Stimulated activated effector memory CD8-positive, alpha-beta T cell treated with anti-CD3 and anti-CD28 coated beads, Interleukin-12 subunit alpha, Interleukin-12 subunit beta, amount 100 ng/mL, for 72 hours (primary cell): ENCODE measurements around the gene FOXO4.

ENCODE experiments used
- ATAC-seq: fragments of 150-1000 bp; cut with Tn5 transposase; 2 replicates; pipeline ENCODE4 v1.10.0; 2021
- DNase-seq, 2 donors: peaks; one replicate each; pipeline ENCODE4 v3.0.0; 2021 to 2022; ENCODE audit warnings: low spot score in 2 of 2
- H3K27ac Mint-ChIP-seq: one replicate; pipeline ENCODE4 v1.8.0; 2022; ENCODE audit warnings: mild to moderate bottlenecking, mixed read lengths
- H3K36me3 Mint-ChIP-seq: one replicate; pipeline ENCODE4 v1.8.0; 2022; ENCODE audit warnings: mild to moderate bottlenecking, mixed read lengths
- H3K4me1 Mint-ChIP-seq: one replicate; pipeline ENCODE4 v1.8.0; 2022; ENCODE audit warnings: mixed read lengths
- H3K4me3 Mint-ChIP-seq: one replicate; pipeline ENCODE4 v1.8.0; 2022; ENCODE audit warnings: mild to moderate bottlenecking, mixed read lengths
- H3K9me3 Mint-ChIP-seq: one replicate; pipeline ENCODE4 v1.8.0; 2022; ENCODE audit warnings: mixed read lengths

FOXO4 gene

DNA sequence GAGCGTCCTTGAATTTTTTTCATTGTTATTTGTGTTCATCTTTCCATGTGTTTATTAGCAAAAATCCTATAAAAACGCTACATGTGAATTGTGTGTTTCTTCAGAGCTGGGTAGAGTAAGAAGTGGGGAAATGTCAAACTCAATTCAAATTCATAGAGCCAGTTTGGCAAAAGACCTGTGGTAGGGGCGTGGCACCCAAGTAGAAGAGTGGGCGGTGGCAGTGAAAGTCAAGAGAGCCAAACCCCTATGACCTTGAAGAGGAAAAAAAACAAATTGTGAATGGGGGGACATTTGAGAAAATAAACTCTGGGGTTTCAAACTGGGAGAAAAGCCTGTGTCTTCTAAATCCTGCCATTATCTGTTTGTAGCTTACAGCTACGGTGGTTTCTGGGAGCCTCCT lies 4.4 kb upstream of the FOXO4 start:
- DNase-seq: no peak
- Mint-ChIP-seq H3K4me1 (peaks cover 9% of the 10 kb centered on the region), H3K36me3 (peaks cover 5% of the 10 kb centered on the region), H3K9me3 (no peaks in the 10 kb centered on the region), H3K27ac (no peak overlapping the region), H3K4me3 (no peak overlapping the region)
- ATAC-seq: no peak

DNA sequence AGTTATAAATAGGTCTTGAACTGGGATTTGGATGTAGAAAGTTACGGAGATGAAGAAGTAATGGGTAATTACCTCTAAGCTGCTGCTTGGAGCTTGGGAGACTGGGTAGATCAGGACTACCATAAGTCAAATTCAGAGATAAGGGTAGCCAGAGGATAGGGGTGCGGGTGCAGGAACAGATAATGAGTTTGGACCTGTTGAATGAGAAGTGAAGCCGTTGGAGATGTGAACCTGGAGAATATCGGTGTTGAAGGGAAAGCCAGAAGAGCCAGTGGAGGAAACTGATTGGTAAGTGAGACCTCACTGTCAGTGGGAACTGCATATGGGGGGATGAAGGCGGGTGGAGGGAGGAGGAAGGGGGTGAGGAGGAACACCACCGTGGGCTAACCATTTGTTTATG lies 618 bp upstream of the FOXO4 start:
- ATAC-seq: no peak
- Mint-ChIP-seq H3K4me1 (peaks cover 32% of the 10 kb centered on the region), H3K9me3 (no peaks in the 10 kb centered on the region), H3K4me3 (peak overlapping the region; percentile 90), H3K36me3 (peaks cover 5% of the 10 kb centered on the region), H3K27ac (peak overlapping the region; percentile 94)
- no peak for DNase-seq

DNA sequence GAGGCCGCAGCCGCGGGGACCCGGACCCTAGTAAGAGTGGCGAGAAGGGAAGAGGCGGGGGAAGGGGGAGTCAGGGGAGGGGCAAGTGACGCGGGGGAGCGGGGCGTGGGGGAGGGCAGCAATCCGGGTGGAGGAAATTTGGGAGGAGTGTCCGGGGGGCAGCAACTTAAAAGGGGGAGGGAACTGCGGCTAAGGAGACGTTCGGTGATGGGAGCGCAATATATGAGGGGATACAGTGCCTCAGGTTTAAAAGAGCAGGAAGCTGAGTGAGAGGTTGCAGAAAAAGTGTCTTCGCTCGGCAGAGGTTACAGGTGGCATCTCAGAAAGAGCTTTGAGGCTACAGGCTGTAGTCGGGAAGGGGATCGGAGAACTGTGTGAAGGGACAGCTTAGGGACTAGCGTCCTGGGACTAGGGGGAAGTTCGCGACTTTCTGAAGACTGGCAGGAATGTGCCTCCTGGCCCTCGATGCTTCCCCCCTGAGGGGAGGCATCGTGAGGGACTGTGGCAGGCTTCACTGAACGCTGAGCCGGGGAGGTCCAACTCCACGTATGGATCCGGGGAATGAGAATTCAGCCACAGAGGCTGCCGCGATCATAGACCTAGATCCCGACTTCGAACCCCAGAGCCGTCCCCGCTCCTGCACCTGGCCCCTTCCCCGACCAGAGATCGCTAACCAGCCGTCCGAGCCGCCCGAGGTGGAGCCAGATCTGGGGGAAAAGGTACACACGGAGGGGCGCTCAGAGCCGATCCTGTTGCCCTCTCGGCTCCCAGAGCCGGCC lies 519 bp downstream of the FOXO4 start:
- no peaks in the 10 kb centered on the region for H3K9me3 Mint-ChIP-seq
- DNase-seq (no peak), ATAC-seq (peak; percentile 55)
- peaks cover 14% of the 10 kb centered on the region for H3K36me3 Mint-ChIP-seq
- H3K4me3 Mint-ChIP-seq: peak overlapping the region; percentile 90
- peak overlapping the region; percentile 94 for H3K27ac Mint-ChIP-seq
- H3K4me1 Mint-ChIP-seq: peaks cover 41% of the 10 kb centered on the region

DNA sequence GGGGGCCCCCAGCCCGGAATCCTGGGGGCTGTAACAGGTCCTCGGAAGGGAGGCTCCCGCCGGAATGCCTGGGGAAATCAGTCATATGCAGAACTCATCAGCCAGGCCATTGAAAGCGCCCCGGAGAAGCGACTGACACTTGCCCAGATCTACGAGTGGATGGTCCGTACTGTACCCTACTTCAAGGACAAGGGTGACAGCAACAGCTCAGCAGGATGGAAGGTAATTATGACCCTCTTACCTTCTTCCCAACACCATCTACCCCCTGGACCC lies 1.0 kb downstream of the FOXO4 start:
- DNase-seq (no peak), ATAC-seq (no peak)
- Mint-ChIP-seq H3K4me1 (peaks cover 46% of the 10 kb centered on the region), H3K9me3 (no peaks in the 10 kb centered on the region), H3K4me3 (peak overlapping the region; percentile 90), H3K27ac (peak overlapping the region; percentile 94), H3K36me3 (peaks cover 19% of the 10 kb centered on the region)

DNA sequence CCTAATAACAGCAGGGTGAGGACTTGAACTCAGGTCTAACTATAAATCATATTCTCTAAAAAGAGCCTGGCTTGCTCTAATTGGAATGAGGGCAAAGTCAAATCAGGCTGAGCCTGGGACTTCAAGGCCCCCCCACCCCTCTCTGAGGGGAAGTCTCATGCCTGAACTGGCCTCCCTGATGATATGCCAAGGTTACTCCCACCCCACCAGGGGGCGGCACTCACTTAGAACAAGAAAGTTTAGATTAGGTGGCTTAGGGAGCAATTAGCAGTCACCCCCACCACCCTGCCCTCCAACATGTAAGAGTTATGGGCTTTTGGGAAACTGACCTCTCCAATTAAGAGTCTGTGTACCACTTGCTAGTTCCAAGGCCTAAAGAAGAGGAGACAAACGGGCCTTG lies 2.7 kb downstream of the FOXO4 start:
- H3K9me3 Mint-ChIP-seq: no peaks in the 10 kb centered on the region
- peaks cover 32% of the 10 kb centered on the region for H3K36me3 Mint-ChIP-seq
- DNase-seq (peak in 1 of 2 donors; percentile 69), ATAC-seq (peak; percentile 64)
- peak overlapping the region; percentile 90 for H3K4me3 Mint-ChIP-seq
- peaks cover 57% of the 10 kb centered on the region for H3K4me1 Mint-ChIP-seq
- peak overlapping the region; percentile 48 for H3K27ac Mint-ChIP-seq

DNA sequence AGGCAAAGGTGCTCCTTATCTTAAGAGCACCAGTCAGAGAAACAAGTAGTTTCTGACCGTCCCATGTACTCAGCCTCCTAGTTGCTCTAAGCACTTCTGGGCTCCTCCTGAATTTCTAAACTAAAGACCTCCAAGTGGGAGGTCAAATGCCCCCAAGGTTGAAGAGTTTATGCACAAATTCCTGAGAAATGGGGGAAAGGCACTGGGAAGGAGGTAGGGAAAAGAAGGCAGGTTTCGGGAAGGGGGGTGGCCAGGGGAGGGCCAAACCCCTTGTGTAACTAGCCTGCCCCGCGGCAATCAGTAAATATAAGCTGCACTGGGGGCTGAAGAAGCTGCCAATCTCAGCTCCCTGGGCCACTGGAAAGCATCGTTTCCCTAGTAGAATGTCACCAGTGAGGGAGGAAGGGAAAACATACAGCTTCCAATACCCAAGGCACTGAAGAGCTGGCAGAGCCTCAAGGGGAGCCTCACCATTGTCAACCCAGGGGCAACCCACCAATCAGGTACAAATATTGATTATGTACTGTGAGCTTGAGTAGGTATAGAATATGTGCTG lies 3.4 kb downstream of the FOXO4 start:
- H3K36me3 Mint-ChIP-seq: peaks cover 35% of the 10 kb centered on the region
- DNase-seq (no peak), ATAC-seq (no peak)
- H3K4me1 Mint-ChIP-seq: peaks cover 64% of the 10 kb centered on the region
- H3K27ac Mint-ChIP-seq: peak overlapping the region; percentile 63
- no peaks in the 10 kb centered on the region for H3K9me3 Mint-ChIP-seq
- no peak overlapping the region for H3K4me3 Mint-ChIP-seq

DNA sequence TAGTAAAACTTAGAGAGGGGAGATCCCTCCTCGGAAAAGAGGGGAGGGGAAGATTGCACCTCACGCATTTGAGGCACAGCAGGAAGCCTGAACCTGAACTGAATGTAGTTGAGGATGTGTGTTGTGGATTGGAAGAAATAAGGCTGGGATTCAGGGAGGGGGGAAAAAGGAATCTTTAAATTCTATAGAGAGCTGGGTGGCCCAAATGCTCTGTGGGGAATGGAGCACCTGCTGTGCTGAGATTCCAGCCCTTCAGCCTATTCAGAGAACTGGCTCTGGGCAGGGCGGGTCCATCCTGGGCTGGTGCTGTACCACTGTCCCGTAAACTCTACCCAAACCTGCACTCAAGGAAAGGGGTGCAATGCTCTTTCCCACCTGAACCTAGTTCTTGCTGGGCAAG lies 4.1 kb downstream of the FOXO4 start:
- ATAC-seq: no peak
- Mint-ChIP-seq H3K27ac (peak overlapping the region; percentile 63), H3K4me1 (peaks cover 71% of the 10 kb centered on the region), H3K4me3 (no peak overlapping the region), H3K36me3 (peaks cover 41% of the 10 kb centered on the region), H3K9me3 (no peaks in the 10 kb centered on the region)
- DNase-seq: no peak

DNA sequence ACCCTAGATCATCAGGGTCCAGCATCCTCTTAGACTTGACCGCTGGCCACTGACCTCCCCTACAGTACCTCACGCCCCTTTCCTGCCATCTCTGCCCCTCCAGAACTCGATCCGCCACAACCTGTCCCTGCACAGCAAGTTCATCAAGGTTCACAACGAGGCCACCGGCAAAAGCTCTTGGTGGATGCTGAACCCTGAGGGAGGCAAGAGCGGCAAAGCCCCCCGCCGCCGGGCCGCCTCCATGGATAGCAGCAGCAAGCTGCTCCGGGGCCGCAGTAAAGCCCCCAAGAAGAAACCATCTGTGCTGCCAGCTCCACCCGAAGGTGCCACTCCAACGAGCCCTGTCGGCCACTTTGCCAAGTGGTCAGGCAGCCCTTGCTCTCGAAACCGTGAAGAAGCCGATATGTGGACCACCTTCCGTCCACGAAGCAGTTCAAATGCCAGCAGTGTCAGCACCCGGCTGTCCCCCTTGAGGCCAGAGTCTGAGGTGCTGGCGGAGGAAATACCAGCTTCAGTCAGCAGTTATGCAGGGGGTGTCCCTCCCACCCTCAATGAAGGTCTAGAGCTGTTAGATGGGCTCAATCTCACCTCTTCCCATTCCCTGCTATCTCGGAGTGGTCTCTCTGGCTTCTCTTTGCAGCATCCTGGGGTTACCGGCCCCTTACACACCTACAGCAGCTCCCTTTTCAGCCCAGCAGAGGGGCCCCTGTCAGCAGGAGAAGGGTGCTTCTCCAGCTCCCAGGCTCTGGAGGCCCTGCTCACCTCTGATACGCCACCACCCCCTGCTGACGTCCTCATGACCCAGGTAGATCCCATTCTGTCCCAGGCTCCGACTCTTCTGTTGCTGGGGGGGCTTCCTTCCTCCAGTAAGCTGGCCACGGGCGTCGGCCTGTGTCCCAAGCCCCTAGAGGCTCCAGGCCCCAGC lies 5.2 kb downstream of the FOXO4 start:
- Mint-ChIP-seq H3K9me3 (no peaks in the 10 kb centered on the region), H3K4me1 (peaks cover 69% of the 10 kb centered on the region), H3K4me3 (no peak overlapping the region), H3K27ac (peak overlapping the region; percentile 92), H3K36me3 (peaks cover 51% of the 10 kb centered on the region)
- DNase-seq (no peak), ATAC-seq (no peak)

DNA sequence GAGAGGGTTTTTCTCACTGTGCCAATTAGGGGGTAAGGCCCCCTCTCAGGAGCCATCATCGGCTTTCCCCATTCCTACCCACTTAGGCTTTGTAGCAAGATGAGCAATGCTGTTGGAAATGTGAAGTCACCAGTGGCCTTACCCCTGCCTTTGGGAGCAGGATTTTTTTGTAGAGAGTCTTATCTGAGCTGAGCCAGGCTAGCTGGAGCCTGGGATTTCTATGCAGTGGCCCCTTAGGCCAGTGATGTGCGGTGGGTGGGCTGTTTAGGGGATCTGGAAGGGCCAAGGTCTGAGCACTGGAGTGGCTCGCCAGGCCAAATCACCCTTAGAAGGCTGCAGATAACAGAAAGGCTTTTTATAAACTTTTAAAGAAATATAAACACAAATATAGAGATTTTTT lies 6.6 kb downstream of the FOXO4 start:
- Mint-ChIP-seq H3K4me3 (peak overlapping the region; percentile 87), H3K9me3 (no peaks in the 10 kb centered on the region), H3K36me3 (peaks cover 65% of the 10 kb centered on the region), H3K4me1 (peaks cover 83% of the 10 kb centered on the region), H3K27ac (peak overlapping the region; percentile 92)
- no peak for DNase-seq
- no peak for ATAC-seq

DNA sequence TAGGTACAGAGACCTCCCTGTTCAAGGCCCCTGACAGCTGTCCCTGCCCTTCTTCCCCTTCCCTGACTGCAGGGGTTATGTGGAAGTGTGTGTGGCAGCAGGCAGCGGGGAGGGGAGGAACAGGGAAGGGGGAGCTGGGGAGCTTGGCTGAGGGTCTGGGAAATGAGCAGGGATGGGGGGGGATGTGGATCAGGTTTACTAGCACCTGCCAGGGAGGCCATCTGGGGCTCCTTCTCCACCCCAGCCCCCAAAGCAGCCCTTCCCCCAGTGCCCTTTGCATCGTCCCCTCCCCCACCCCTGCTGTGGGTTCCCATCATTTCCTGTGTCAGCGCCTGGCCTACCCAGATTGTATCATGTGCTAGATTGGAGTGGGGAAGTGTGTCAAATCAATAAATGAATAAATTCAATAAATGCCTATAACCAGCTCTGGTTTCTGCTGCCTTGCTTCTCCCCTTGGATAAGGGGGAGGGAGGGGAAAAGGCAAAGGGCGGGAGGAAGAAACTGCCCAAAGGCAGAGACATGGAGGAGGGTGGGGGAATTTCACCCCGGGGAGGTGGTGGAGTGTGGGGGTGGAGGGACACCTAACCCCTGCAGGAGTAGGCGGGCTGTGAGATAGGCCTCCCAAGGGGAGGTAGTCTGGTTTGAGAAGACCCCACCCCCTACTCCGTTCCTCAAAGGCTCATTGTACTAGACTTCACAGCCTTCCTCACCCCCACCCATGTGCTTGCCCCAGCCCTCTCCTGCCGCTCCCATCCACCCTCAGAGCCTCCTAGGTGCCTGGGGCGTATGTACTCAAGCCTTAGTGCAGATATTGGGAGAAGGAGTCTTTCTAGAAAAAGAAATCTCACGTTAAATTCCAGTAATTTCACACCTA lies 7.7 kb downstream of the FOXO4 start:
- H3K36me3 Mint-ChIP-seq: peaks cover 76% of the 10 kb centered on the region
- ATAC-seq: peak; percentile 57

DNA sequence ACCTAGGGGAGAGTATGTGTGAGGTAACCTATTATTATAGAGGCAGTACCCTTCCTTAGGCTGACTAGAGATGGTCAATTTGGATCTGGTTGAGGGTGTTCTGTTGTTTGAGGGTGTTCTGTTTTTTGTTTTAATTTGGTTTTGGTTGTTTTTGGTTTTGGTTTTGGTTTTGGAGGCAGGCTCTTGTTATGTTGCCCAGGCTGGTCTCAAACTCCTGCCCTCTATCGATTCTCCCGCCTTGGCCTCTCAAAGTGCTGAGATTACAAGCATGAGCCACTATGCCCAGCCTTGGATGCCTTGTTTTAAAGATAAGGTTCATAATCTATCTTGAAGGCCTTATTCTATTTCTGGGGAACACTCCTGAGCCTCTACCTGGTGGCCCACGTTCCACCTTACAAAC lies 10.0 kb downstream of the FOXO4 start:
- peaks cover 77% of the 10 kb centered on the region for H3K4me1 Mint-ChIP-seq
- H3K4me3 Mint-ChIP-seq: peak overlapping the region; percentile 87
- ATAC-seq (no peak), DNase-seq (no peak)
- H3K27ac Mint-ChIP-seq: peak overlapping the region; percentile 95
- H3K36me3 Mint-ChIP-seq: peaks cover 95% of the 10 kb centered on the region
- H3K9me3 Mint-ChIP-seq: no peaks in the 10 kb centered on the region

More for the DNA sequence above, 7.7 kb downstream of the FOXO4 start:
- peak in 1 of 2 donors; percentile 64 for DNase-seq
- peak overlapping the region; percentile 92 for H3K27ac Mint-ChIP-seq
- no peaks in the 10 kb centered on the region for H3K9me3 Mint-ChIP-seq
- peaks cover 87% of the 10 kb centered on the region for H3K4me1 Mint-ChIP-seq
- H3K4me3 Mint-ChIP-seq: peak overlapping the region; percentile 87

DNA sequence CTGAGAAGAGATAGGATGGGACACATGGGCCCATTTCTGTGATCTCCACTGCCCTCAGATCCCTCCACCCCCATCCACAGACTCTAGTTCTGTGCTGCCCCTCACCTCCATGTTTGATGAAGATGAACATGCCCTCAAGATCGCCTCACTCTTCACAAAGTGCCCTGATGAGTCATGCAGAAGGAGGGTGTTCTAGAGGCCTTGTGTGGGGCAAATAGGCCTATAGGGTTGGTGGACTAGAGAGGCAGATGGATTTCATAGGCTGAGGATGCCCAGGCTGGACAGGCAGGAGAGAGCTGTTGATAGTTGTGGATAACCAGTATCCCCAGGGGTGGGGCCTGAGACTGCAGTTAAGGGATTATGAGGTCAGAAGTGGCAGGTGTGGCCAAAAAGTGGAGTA lies 10.8 kb downstream of the FOXO4 start, which contains the start of gene CXorf65:
CXorf65 (minus strand) TSS at position 314 of the 400 bp plus-strand sequence; CDS start at position 130, 184 bp downstream.
- H3K4me1 Mint-ChIP-seq: peaks cover 69% of the 10 kb centered on the region
- H3K4me3 Mint-ChIP-seq: peak within 1 kb of the TSS; percentile 87
- no peaks in the 10 kb centered on the region for H3K9me3 Mint-ChIP-seq
- H3K36me3 Mint-ChIP-seq: peaks cover 95% of the 10 kb centered on the region
- DNase-seq: no peak
- peak within 1 kb of the TSS; percentile 95 for H3K27ac Mint-ChIP-seq
- ATAC-seq: peak; percentile 70

DNA sequence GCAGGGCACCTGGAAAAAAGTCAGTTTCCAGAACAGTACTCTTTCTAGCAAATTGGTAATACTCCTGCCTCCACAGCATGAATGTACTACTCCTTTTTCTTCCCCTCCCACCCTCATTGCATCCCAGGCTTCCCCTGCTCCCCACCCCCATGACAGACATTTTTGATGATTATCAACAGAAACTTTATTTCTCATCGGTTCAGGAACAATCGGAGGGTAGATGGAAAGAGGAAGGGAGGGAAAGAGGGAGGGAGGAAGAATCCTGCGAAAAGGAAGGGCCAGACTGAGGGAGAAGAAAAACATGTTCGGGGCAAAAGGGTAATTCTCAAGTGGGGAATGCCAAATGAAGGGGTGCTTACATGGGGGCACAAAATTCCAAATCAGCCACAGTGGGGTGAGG lies 11.6 kb downstream of the FOXO4 start:
- peaks cover 72% of the 10 kb centered on the region for H3K4me1 Mint-ChIP-seq
- no peaks in the 10 kb centered on the region for H3K9me3 Mint-ChIP-seq
- H3K4me3 Mint-ChIP-seq: peak overlapping the region; percentile 87
- peaks cover 95% of the 10 kb centered on the region for H3K36me3 Mint-ChIP-seq
- no peak for DNase-seq
- H3K27ac Mint-ChIP-seq: peak overlapping the region; percentile 95
- no peak for ATAC-seq

DNA sequence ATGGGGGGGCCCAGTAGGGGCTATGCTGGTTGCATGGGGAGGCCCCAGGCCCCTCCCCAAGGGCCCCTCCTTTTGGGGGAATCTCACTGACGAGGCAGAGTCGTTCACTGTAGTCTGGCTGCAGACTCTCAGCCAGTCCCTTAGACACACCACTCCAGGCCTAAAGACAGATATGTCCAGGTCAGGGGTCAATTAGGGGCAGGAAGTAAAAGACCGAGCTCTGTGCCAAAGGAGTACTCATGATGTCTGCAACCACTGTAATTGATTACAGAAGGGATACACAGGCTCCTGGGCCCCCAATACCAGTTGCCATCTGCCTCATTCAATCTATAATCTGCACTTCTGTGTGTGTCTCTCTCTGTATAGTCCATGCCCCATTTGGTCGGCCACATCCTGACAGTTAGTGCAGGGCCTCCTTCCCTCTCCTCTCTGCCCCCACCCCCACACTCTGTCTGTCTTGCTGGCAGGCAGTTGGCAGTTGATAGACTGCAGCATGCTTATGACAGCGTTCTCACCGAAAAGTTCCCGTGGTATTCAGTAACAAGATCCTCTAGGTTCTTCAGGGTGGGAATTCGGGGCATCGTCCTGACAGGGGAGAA lies 12.2 kb downstream of the FOXO4 start:
- peak overlapping the region; percentile 95 for H3K27ac Mint-ChIP-seq
- peak overlapping the region; percentile 87 for H3K4me3 Mint-ChIP-seq
- H3K36me3 Mint-ChIP-seq: peaks cover 91% of the 10 kb centered on the region
- H3K4me1 Mint-ChIP-seq: peaks cover 72% of the 10 kb centered on the region
- DNase-seq (no peak), ATAC-seq (peak; percentile 22)
- H3K9me3 Mint-ChIP-seq: no peaks in the 10 kb centered on the region
